Spleen (tissue), 7 donors: ENCODE results near the gene LRRC30.

ENCODE experiments used
- POLR2A ChIP-seq, 3 donors: fragments of 450-650 bp; IDR thresholded peaks; one replicate each; pipeline ENCODE4 v1.5.1; 2017; ENCODE audit warnings: antibody characterized with exemption in 3 of 3, mild to moderate bottlenecking in 1 of 3
- POLR2AphosphoS5 ChIP-seq, 3 donors: sonication (generic); formaldehyde crosslinking; IDR thresholded peaks; one replicate each; pipeline ENCODE4 v1.5.1; 2017; ENCODE audit warnings: antibody characterized with exemption in 3 of 3
- TF ChIP-seq, protein P1 (sequence below), 11 experiments: fragments of 200-600 bp in 7 of 11; fragments of 450-650 bp in 4 of 11; sonication (generic) in 4 of 11; IDR thresholded peaks in 8 of 11; conservative IDR thresholded peaks in 3 of 11; 1 replicate in 7 of 11; 2 replicates in 4 of 11; pipeline versions ENCODE4 v1.4.0 to v1.8.0; 2016 to 2021; ENCODE audit warnings: antibody characterized with exemption in 11 of 11, inconsistent platforms in 4 of 11, mild to moderate bottlenecking in 1 of 11
- donor health status: DM: no; HTN: no; CAD: no; lungs with moderate emphysema.
- donor health status: DM: no; HTN: no; CAD: no.
- donor health status: DM: no; HTN: no; CAD: no.

- TF ChIP-seq, protein P1, sequence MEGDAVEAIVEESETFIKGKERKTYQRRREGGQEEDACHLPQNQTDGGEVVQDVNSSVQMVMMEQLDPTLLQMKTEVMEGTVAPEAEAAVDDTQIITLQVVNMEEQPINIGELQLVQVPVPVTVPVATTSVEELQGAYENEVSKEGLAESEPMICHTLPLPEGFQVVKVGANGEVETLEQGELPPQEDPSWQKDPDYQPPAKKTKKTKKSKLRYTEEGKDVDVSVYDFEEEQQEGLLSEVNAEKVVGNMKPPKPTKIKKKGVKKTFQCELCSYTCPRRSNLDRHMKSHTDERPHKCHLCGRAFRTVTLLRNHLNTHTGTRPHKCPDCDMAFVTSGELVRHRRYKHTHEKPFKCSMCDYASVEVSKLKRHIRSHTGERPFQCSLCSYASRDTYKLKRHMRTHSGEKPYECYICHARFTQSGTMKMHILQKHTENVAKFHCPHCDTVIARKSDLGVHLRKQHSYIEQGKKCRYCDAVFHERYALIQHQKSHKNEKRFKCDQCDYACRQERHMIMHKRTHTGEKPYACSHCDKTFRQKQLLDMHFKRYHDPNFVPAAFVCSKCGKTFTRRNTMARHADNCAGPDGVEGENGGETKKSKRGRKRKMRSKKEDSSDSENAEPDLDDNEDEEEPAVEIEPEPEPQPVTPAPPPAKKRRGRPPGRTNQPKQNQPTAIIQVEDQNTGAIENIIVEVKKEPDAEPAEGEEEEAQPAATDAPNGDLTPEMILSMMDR (IDR thresholded peaks at IDR 0.05 in 8 of 11, conservative IDR thresholded peaks at IDR 0.05 in 3 of 11) = no peak
- TF ChIP-seq POLR2AphosphoS5 (IDR thresholded peaks at IDR 0.05) = no peak
- TF ChIP-seq POLR2A (IDR thresholded peaks at IDR 0.05) = no peak
Observed at GRCh38 chr18:7195266-7195665, 35.6 kb upstream of the LRRC30 start.
